Measurements from ENCODE around the gene HIGD1A. TPM values are rescaled to one million over a fixed set of nuclear protein-coding genes. Genes with fewer than 3 reads are reported as not detected.

The HIGD1A gene
- total and polyA plus RNA-seq, 9 of the 15 experiments (the other 6 are each of a cell fraction or from before 2014, with no cell fraction given), result 165 to 1,185 (median 333) TPM

DNA sequence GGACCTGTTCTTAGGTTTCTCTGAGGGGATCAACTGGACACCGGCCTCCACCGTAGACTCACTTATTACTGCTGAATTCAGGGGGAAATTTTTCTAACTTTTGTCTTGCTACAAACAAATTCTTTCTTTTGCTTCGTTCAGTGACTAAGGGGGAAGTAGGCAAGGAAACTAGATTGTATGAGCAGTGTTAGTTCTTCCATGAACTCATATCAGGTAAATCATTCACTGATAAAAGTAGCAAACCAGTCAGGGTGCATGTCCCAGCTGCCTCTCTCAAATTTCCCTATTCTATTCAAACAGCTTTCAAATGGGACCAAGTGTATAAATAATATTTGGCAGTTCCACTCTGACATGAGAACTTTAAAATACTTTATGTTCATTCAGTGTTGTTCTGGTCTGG is 23.9 kb downstream of the HIGD1A start:
- in situ Hi-C loops (cut with MboI) (loop anchor here (5.0 kb wide), 2 partner anchors 47 to 97 kb away; partner anchors contain the start of gene CYP8B1), intact Hi-C loops (cut with micrococcal nuclease) (loop anchor here (2.0 kb wide), 2 partner anchors 38 to 58 kb away; no protein-coding TSS in a partner anchor)
- BruUV-seq (replicated peaks), result no TSS peak
- H3K9ac ChIP-seq (ENCODE audit: insufficient read depth in 1 of 2, low read depth in 2 of 2, low read length in 2 of 2), result no peak overlapping the region
- H3K4me2 ChIP-seq (ENCODE audit: insufficient read depth, low read length), result no peak overlapping the region
- DNase-seq (ENCODE audit: extremely low read depth in 1 of 4, low spot score in 3 of 4) (no peak), ATAC-seq (no peak), FAIRE-seq (no peak)
- ChIA-PET CTCF (ENCODE audit: low intra/inter-chr PET ratio) (interaction anchor here (0.8 to 3.6 kb wide), 11 partner anchors 25 to 182 kb away, joined by 3 to 61 read pairs (median 5); no protein-coding TSS in a partner anchor), POLR2A (interaction anchor here (0.5 to 0.9 kb wide), 5 partner anchors 16 to 199 kb away, joined by 3 to 5 read pairs (median 3); partner anchors contain the start of genes HIGD1A and SEC22C)
- no peaks in the 10 kb centered on the region for H3K79me2 ChIP-seq (ENCODE audit: control insufficient read depth, insufficient read depth, low read length)
- H3K9me3 ChIP-seq (replicated peaks; ENCODE audit: control insufficient read depth, insufficient read depth, low read depth, low read length), result no peaks in the 10 kb centered on the region
- peaks cover 3% of the 10 kb centered on the region; the same call in 1 of the 2 replicates for H4K20me1 ChIP-seq (replicated peaks; ENCODE audit: control insufficient read depth, insufficient read depth, low read length)
- H2AFZ ChIP-seq (ENCODE audit: low read depth, low read length), result no peak overlapping the region
- H3K4me1 ChIP-seq (replicated peaks in 1 of 2; ENCODE audit: control insufficient read depth in 2 of 2, insufficient read depth in 2 of 2, low read length in 2 of 2), result peaks cover 4 to 6% of the 10 kb centered on the region in 2 experiments; a peak in 2 of 5 replicates
- peaks cover 48% of the 10 kb centered on the region for H3K36me3 ChIP-seq (ENCODE audit: control insufficient read depth, insufficient read depth, low read length)
- no peaks in the 10 kb centered on the region for H3K9me1 ChIP-seq (ENCODE audit: control insufficient read depth, insufficient read depth, low read length)
- H3K27me3 ChIP-seq (ENCODE audit: control insufficient read depth in 2 of 2, insufficient read depth in 2 of 2, low read length in 2 of 2), result no peaks in the 10 kb centered on the region
- no peak overlapping the region for H3K4me3 ChIP-seq
- 65% methylated on average over 3 of the region's 3 CpGs for WGBS (ENCODE audit: insufficient coverage, low coverage, missing lambda C conversion rate)
- no peak overlapping the region for H3K27ac ChIP-seq (ENCODE audit: extremely low read depth, low read depth, low read length)
- no peak for TF ChIP-seq HSF4 (CRISPR knock-in tag; IDR thresholded peaks at IDR 0.05; ENCODE audit: borderline replicate concordance)
- no peak for TF ChIP-seq NFIX (CRISPR knock-in tag; IDR thresholded peaks at IDR 0.05; ENCODE audit: low read depth)
- TF ChIP-seq, protein P1, sequence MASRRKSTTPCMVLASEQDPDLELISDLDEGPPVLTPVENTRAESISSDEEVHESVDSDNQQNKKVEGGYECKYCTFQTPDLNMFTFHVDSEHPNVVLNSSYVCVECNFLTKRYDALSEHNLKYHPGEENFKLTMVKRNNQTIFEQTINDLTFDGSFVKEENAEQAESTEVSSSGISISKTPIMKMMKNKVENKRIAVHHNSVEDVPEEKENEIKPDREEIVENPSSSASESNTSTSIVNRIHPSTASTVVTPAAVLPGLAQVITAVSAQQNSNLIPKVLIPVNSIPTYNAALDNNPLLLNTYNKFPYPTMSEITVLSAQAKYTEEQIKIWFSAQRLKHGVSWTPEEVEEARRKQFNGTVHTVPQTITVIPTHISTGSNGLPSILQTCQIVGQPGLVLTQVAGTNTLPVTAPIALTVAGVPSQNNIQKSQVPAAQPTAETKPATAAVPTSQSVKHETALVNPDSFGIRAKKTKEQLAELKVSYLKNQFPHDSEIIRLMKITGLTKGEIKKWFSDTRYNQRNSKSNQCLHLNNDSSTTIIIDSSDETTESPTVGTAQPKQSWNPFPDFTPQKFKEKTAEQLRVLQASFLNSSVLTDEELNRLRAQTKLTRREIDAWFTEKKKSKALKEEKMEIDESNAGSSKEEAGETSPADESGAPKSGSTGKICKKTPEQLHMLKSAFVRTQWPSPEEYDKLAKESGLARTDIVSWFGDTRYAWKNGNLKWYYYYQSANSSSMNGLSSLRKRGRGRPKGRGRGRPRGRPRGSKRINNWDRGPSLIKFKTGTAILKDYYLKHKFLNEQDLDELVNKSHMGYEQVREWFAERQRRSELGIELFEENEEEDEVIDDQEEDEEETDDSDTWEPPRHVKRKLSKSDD (conservative IDR thresholded peaks at IDR 0.05; ENCODE audit: low read length), result no peak
- TF ChIP-seq SRSF3 (IDR thresholded peaks at IDR 0.05; ENCODE audit: insufficient read depth, low read length), result no peak
- no peak for TF ChIP-seq IRF2 (CRISPR knock-in tag; IDR thresholded peaks at IDR 0.05)
- no peak for TF ChIP-seq XRCC5 (IDR thresholded peaks at IDR 0.05; ENCODE audit: low read depth, low read length)
- TF ChIP-seq TEAD4 (IDR thresholded peaks at IDR 0.05; ENCODE audit: low read length), result no peak
- TF ChIP-seq TEAD4 (CRISPR knock-in tag; IDR thresholded peaks at IDR 0.05; ENCODE audit: borderline replicate concordance), result no peak
- TF ChIP-seq ARNT (IDR thresholded peaks at IDR 0.05), result no peak
- no peak for TF ChIP-seq KLF6 (CRISPR knock-in tag; IDR thresholded peaks at IDR 0.05; ENCODE audit: borderline replicate concordance)
- TF ChIP-seq KAT7 (CRISPR knock-in tag; IDR thresholded peaks at IDR 0.05; ENCODE audit: borderline replicate concordance), result no peak
- no peak for TF ChIP-seq CEBPG (CRISPR knock-in tag; IDR thresholded peaks at IDR 0.05)
- TF ChIP-seq CEBPG (tag; conservative IDR thresholded peaks at IDR 0.05 in 1 of 2, IDR thresholded peaks at IDR 0.05 in 1 of 2), result no peak
- TF ChIP-seq, protein P2, sequence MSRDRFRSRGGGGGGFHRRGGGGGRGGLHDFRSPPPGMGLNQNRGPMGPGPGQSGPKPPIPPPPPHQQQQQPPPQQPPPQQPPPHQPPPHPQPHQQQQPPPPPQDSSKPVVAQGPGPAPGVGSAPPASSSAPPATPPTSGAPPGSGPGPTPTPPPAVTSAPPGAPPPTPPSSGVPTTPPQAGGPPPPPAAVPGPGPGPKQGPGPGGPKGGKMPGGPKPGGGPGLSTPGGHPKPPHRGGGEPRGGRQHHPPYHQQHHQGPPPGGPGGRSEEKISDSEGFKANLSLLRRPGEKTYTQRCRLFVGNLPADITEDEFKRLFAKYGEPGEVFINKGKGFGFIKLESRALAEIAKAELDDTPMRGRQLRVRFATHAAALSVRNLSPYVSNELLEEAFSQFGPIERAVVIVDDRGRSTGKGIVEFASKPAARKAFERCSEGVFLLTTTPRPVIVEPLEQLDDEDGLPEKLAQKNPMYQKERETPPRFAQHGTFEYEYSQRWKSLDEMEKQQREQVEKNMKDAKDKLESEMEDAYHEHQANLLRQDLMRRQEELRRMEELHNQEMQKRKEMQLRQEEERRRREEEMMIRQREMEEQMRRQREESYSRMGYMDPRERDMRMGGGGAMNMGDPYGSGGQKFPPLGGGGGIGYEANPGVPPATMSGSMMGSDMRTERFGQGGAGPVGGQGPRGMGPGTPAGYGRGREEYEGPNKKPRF (IDR thresholded peaks at IDR 0.05; ENCODE audit: low read depth, low read length), result no peak
- TF ChIP-seq ZNF134 (CRISPR knock-in tag; conservative IDR thresholded peaks at IDR 0.05), result no peak
